Tibial nerve (tissue), 4 donors: ENCODE measurements around the gene ATF7.

Experiments used
- CTCF ChIP-seq, 5 experiments: fragments of 200-600 bp in 3 of 5; fragments of 450-650 bp in 2 of 5; sonication (generic) in 3 of 5; IDR thresholded peaks; one replicate each; pipeline ENCODE4 v1.5.1; 2016 to 2019; ENCODE audit warnings: antibody characterized with exemption in 5 of 5, mild to moderate bottlenecking in 3 of 5, moderate library complexity in 2 of 5
- EP300 ChIP-seq, 2 donors: sonication (generic); formaldehyde crosslinking; IDR thresholded peaks; one replicate each; pipeline ENCODE4 v1.6.1; 2017; ENCODE audit warnings: antibody characterized with exemption in 2 of 2, mild to moderate bottlenecking in 1 of 2

DNA sequence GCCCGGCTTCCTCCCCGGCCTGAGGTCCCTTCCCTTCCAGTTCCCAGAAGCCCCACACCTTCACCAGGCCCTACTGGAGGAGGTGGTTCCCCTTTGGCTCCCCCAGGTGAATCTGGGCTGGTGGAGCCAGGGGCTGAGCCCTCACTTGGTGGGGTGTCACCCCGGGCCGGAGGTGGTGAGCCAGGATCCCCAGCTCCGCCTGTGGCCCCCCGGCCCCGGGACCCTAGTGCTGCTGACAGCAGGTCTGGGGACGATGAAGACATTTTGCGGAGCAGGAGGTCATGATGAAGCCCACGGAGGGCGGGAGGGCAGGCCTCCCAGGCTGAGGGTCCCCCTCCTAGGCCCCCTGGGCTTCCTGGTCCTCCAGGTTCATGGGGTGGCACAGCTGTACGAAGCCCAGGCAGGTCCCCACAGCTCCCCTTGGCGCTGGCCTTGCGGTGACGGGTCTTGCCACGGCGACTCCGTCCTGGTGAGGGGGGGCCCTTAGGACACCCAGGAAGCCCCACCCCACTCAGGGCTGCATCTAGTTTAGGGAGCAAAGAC is 143.5 kb downstream of the ATF7 start:
- TF ChIP-seq EP300 (IDR thresholded peaks at IDR 0.05), result no peak
- TF ChIP-seq CTCF (IDR thresholded peaks at IDR 0.05), result no peak
